AG09319 (cell line): ENCODE results near the gene FAR2.

Experiments used
- DNase-seq: peaks from one replicate; pipeline ENCODE4 v3.0.0-alpha.2; 2010; ENCODE audit warnings: low read depth; ENCODE audit errors: extremely low read depth
- TF ChIP-seq, protein P1 (sequence below): IDR thresholded peaks from 2 replicates; pipeline ENCODE4 v1.5.1; 2011; ENCODE audit warnings: low read depth, mild to moderate bottlenecking, inconsistent platforms, low read length, moderate library complexity

The FAR2 gene

DNA sequence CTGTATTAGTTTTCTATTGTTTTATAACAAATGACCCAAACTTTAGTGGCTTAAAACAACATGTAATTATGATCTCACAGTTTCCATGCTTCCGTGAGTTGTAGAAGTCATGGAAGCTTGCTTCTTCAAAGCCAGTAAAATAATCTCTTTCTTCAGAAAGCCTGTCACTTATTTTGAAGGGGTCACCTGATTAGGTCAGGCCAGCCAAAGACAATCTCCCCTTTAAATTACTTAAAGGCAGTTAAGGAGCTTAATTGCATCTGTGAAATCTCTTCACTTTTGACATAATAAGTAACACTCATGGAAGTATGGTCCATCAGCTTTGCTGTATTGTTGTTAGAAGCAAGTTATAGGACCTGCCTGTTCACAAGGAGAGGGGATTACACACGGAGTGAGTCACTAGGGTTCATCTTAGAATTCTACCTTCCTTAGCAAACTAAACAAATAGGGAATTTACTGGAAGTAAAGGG, 89.8 kb downstream of the FAR2 start:
- DNase-seq: no peak
- TF ChIP-seq, protein P1, sequence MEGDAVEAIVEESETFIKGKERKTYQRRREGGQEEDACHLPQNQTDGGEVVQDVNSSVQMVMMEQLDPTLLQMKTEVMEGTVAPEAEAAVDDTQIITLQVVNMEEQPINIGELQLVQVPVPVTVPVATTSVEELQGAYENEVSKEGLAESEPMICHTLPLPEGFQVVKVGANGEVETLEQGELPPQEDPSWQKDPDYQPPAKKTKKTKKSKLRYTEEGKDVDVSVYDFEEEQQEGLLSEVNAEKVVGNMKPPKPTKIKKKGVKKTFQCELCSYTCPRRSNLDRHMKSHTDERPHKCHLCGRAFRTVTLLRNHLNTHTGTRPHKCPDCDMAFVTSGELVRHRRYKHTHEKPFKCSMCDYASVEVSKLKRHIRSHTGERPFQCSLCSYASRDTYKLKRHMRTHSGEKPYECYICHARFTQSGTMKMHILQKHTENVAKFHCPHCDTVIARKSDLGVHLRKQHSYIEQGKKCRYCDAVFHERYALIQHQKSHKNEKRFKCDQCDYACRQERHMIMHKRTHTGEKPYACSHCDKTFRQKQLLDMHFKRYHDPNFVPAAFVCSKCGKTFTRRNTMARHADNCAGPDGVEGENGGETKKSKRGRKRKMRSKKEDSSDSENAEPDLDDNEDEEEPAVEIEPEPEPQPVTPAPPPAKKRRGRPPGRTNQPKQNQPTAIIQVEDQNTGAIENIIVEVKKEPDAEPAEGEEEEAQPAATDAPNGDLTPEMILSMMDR: no peak

DNA sequence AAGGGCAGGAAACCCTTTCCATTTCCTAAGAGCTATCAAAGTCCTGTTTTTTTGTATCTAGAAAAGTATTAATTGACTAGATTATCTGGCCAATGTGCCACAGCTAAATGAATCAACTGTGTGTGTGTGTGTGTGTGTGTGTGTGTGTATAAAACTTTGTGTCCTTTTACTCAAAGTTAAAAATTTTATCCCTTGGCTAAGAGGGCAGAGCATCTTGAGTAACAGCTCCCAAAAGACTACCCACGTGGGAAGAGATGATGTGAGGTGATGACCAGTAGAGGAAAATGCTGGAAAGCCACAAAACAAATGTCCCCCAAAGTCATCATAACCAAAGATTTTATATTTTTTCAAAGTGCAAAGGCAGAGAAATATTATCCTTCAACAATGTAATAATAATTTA, 90.3 kb downstream of the FAR2 start:
- DNase-seq: no peak
- TF ChIP-seq, protein P1: no peak

DNA sequence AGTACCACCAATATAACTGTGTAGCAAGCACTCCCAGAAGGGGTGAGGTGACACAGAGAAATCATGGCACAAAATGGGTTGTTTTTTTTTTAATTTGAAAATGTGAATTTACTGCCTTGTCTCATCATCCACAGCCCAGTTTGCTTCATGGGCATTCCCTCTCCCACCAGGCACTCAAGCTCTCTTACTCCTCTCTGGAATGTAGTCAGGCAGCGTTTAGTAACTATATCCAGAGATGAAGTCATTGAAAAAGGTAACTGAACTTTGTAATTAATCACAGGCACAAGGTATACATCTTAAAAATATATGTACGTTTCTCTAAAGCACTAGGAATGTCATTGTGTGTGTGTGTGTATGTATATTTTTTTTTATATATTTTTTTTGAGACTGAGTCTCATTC, 91.4 kb downstream of the FAR2 start:
- TF ChIP-seq, protein P1: no peak
- no peak for DNase-seq

DNA sequence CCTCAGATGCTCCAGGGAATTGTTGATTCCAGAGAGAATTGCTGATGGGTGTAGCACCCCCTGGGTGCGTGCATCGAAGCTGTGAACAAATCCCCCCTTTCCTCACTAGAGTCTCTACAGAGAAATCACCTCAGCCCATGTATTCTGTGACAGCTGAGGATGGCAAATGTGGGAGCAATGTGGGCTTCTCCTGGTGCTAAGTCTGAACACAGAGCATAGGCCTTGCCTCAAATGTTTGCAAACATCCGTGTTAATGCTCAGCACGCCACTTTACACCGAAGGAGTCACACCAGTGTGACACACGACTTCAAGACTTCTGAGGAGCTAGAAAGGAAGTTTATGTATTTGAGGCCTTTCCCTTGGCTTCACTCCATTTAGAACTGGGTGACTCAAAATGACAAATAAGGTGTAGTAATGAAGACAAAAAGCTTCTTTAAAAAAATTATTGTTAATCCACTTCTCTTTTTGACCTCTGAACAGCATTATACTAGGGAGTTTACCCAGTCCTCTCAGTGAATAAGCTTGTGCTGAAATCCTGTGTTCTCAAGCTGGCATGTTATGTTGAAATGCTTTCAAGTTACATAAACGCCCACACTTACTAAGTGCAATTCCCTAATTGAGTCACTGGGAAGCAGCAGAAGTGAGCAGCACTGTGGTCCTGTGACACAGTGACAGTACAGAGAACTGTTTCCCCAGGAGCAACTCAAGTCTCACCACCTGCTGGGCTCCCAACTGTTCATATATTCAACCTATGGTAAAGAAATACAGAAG, 92.9 kb downstream of the FAR2 start:
- DNase-seq: peak; percentile 28
- TF ChIP-seq, protein P1: peak; percentile 1

DNA sequence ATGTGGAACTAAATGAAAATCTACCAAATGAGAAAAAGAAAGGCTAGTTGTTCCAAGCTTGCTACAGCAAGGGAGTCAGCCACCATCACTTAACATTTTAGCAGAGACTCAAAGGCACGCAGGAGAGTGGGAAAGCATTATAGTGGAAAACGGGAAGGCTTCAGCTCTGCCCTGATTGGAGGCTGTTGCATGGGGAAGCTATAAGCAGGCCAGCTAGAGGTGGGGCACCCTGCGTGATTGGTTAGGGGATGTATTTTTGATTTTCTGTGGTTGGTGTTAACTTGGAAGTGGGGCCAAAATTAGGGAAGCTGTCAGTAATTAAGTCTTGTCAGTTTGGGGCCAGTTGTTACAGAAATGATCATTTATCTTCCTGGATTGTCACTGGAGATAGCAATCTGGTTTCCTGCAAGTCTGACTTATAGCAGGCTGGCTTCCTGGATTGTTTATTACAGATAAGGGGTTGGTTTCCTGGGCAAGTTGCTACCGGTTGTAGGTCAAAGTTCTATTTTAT, 93.9 kb downstream of the FAR2 start:
- DNase-seq: no peak

DNA sequence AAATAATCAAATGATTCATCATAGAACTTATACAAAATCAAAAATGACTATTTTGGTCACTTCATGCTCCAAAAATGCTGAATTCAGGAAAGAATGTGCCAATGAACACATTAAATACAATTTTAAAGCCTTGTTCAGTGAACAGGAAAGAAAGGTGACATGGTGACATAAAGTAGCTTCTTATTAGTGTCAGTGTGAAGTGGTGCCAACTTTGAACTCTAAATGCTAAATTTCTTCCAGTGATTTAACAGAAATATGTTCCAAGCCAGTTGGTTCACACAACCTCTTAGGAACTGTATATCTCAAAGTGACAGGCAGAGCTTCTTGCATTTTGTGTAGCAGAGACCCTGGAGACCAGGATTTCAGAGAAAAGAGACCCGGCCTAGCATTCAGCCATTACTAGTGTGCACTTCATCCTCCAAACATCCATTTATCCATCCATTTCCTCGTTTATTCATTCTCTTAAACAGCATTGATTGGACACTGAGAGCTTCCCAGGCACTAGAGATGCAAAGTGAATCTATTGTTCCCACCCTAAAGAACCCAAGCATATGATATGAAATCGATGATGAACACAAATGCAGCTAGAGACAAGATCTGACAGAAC, 95.2 kb downstream of the FAR2 start:
- DNase-seq: no peak
- TF ChIP-seq, protein P1: no peak

More for the DNA sequence above, 93.9 kb downstream of the FAR2 start:
- TF ChIP-seq, protein P1: no peak

DNA sequence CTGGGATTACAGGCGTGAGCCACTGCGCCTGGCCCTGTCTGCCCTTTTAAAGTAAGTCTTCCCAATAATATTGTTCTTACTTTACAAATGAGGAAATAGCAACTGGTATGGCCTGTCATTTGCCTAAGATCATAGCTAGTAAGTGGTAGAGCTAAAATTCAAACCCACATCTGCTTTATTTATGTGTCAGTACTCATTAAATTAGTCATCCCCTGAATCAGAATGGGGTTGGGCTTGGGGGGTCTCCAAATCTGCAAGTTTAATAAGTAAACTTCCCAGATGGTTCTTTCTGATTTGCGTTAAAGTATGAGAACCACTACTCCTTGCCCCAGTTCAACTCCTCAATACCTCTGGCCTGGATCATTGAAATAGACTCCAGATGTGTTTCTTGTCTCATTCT, 96.2 kb downstream of the FAR2 start:
- TF ChIP-seq, protein P1: no peak
- DNase-seq: no peak
